22Rv1 (cell line): ENCODE data around the gene TMEM132D.

ENCODE experiments used
- CTCF ChIP-seq: fragments of 450-650 bp; IDR thresholded peaks from 2 replicates; pipeline ENCODE4 v1.5.1; 2017; ENCODE audit warnings: mild to moderate bottlenecking
- ZFX ChIP-seq: fragments of 450-650 bp; IDR thresholded peaks from 2 replicates; pipeline ENCODE4 v1.6.1; 2017; ENCODE audit warnings: antibody characterized with exemption, borderline replicate concordance

- TF ChIP-seq CTCF = no peak
- no peak for TF ChIP-seq ZFX
Measured at GRCh38 chr12:129902371-129903091, 1.3 kb downstream of the TMEM132D start.
